Choroid plexus epithelial cell (primary cell): Measurements from ENCODE around the gene HK3.

Source experiments
- DNase-seq: peaks from one replicate; pipeline ENCODE4 v3.0.0-alpha.2; 2010; ENCODE audit warnings: low read depth
- H3K4me3 ChIP-seq: 2 replicates; pipeline ENCODE4 v1.5.1; 2011; ENCODE audit warnings: low read depth, mild to moderate bottlenecking, control low read depth, low read length, moderate library complexity
- CTCF ChIP-seq: conservative IDR thresholded peaks from 2 replicates; pipeline ENCODE4 v1.5.1; 2011; ENCODE audit warnings: low read depth, mild to moderate bottlenecking, control low read depth, inconsistent platforms, low read length, moderate library complexity

The HK3 gene

GRCh38 chr5:176861276-176861675 lies 37.9 kb downstream of the HK3 start:
- DNase-seq = no peak
- TF ChIP-seq CTCF = no peak
- H3K4me3 ChIP-seq = no peak overlapping the region

GRCh38 chr5:176860381-176860780 lies 38.8 kb downstream of the HK3 start:
- no peak for TF ChIP-seq CTCF
- H3K4me3 ChIP-seq = no peak overlapping the region
- DNase-seq = no peak

- DNase-seq = no peak
- no peak for TF ChIP-seq CTCF
- H3K4me3 ChIP-seq = no peak overlapping the region
Observed at GRCh38 chr5:176859916-176860315, 39.2 kb downstream of the HK3 start.

- DNase-seq = no peak
- H3K4me3 ChIP-seq = no peak overlapping the region
- TF ChIP-seq CTCF = no peak
Observed at GRCh38 chr5:176857894-176858273, 41.3 kb downstream of the HK3 start.

- TF ChIP-seq CTCF = no peak
- no peak overlapping the region for H3K4me3 ChIP-seq
- DNase-seq = no peak
Observed at GRCh38 chr5:176857216-176857893, 41.8 kb downstream of the HK3 start.

- no peak overlapping the region for H3K4me3 ChIP-seq
- no peak for DNase-seq
- no peak for TF ChIP-seq CTCF
Observed at GRCh38 chr5:176856746-176857145, 42.4 kb downstream of the HK3 start.

GRCh38 chr5:176855598-176855997 lies 43.5 kb downstream of the HK3 start:
- no peak overlapping the region for H3K4me3 ChIP-seq
- DNase-seq = no peak
- TF ChIP-seq CTCF = no peak
